Neural cell (in vitro differentiated cells): ENCODE data around the gene YTHDC2. TPM values are rescaled to one million over a fixed set of nuclear protein-coding genes. Genes with fewer than 3 reads are reported as not detected.

ENCODE experiments used
- H2AFZ ChIP-seq: fragments of 200-600, 300-800 bp; sonication (generic), shearing (Covaris generic); 2 replicates; pipeline ENCODE4 v1.6.0; 2014; ENCODE audit warnings: low read depth, mild to moderate bottlenecking, antibody characterized with exemption, low read length, moderate library complexity
- H3F3A ChIP-seq: fragments of 200-600 bp; shearing (Covaris generic); 2 replicates; pipeline ENCODE4 v1.6.1; 2016; ENCODE audit warnings: mild to moderate bottlenecking, moderate library complexity, mixed read lengths, antibody characterized with exemption, low read length; ENCODE audit not compliant: insufficient read depth, poor library complexity, severe bottlenecking
- H3K27ac ChIP-seq: fragments of 200-600, 300-800 bp; sonication (generic), shearing (Covaris generic); 2 replicates; pipeline ENCODE4 v1.5.1; 2014; ENCODE audit warnings: mild to moderate bottlenecking, low read length, moderate library complexity
- H3K27me3 ChIP-seq: fragments of 300-800, 200-600 bp; sonication (generic), shearing (Covaris generic); 2 replicates; pipeline ENCODE4 v1.6.0; 2014; ENCODE audit warnings: mild to moderate bottlenecking, low read depth, low read length, moderate library complexity; ENCODE audit not compliant: insufficient read depth
- H3K36me3 ChIP-seq: fragments of 300-800, 200-600 bp; sonication (generic), shearing (Covaris generic); 2 replicates; pipeline ENCODE4 v1.5.1; 2014; ENCODE audit warnings: mild to moderate bottlenecking, antibody characterized with exemption, low read length, moderate library complexity; ENCODE audit not compliant: insufficient read depth
- H3K4me2 ChIP-seq: fragments of 300-800, 200-600 bp; sonication (generic), shearing (Covaris generic); 2 replicates; pipeline ENCODE4 v1.6.0; 2014; ENCODE audit warnings: mild to moderate bottlenecking, low read length
- H3K4me3 ChIP-seq: fragments of 300-800, 200-600 bp; sonication (generic), shearing (Covaris generic); 2 replicates; pipeline ENCODE4 v1.5.1; 2014; ENCODE audit warnings: mild to moderate bottlenecking, low read length, moderate library complexity
- H3K79me2 ChIP-seq: fragments of 200-600 bp; shearing (Covaris generic); replicated peaks from 2 replicates; pipeline ENCODE4 v1.6.0; 2014; ENCODE audit warnings: mild to moderate bottlenecking, low read length, moderate library complexity; ENCODE audit not compliant: insufficient read depth
- H3K9ac ChIP-seq: fragments of 300-800, 200-600 bp; sonication (generic), shearing (Covaris generic); 2 replicates; pipeline ENCODE4 v1.6.1; 2016; ENCODE audit warnings: mild to moderate bottlenecking, low read length, mixed read lengths
- H3K9me2 ChIP-seq: fragments of 200-600 bp; shearing (Covaris generic); 2 replicates; pipeline ENCODE4 v1.6.1; 2016; ENCODE audit warnings: mild to moderate bottlenecking, low read length, mixed read lengths; ENCODE audit not compliant: insufficient read depth
- H3K9me3 ChIP-seq: fragments of 200-600, 300-800 bp; sonication (generic), shearing (Covaris generic); 2 replicates; pipeline ENCODE4 v1.6.1; 2016; ENCODE audit warnings: mild to moderate bottlenecking, mixed run types, low read length, moderate library complexity, mixed read lengths
- H4K20me1 ChIP-seq: fragments of 200-600 bp; shearing (Covaris generic); 2 replicates; pipeline ENCODE4 v1.6.1; 2016; ENCODE audit warnings: mild to moderate bottlenecking, mixed run types; ENCODE audit not compliant: insufficient read depth
- EP300 ChIP-seq: fragments of 450-650 bp; conservative IDR thresholded peaks from 2 replicates; pipeline ENCODE4 v1.6.1; 2014; ENCODE audit warnings: antibody characterized with exemption, mild to moderate bottlenecking, moderate library complexity; ENCODE audit not compliant: poor library complexity, severe bottlenecking
- EZH2 ChIP-seq: fragments of 200-600, 300-800 bp; shearing (Covaris generic), sonication (generic); IDR thresholded peaks from 2 replicates; pipeline ENCODE4 v1.6.1; 2014; ENCODE audit warnings: antibody characterized with exemption, low read length, borderline replicate concordance, mild to moderate bottlenecking; ENCODE audit not compliant: insufficient read depth, poor library complexity, severe bottlenecking
- MXI1 ChIP-seq: fragments of 450-650 bp; conservative IDR thresholded peaks from 2 replicates; pipeline ENCODE4 v1.6.1; 2014; ENCODE audit warnings: antibody characterized with exemption, mild to moderate bottlenecking; ENCODE audit not compliant: poor library complexity, severe bottlenecking
- POLR2AphosphoS5 ChIP-seq: IDR thresholded peaks from 2 replicates; pipeline ENCODE4 v1.6.1; 2012
- RAD21 ChIP-seq: fragments of 450-650 bp; conservative IDR thresholded peaks from 2 replicates; pipeline ENCODE4 v1.6.1; 2014; ENCODE audit warnings: antibody characterized with exemption, mild to moderate bottlenecking, moderate library complexity
- SMC3 ChIP-seq: fragments of 450-650 bp; conservative IDR thresholded peaks from 2 replicates; pipeline ENCODE4 v1.6.1; 2014; ENCODE audit warnings: antibody characterized with exemption, mild to moderate bottlenecking, moderate library complexity; ENCODE audit not compliant: poor library complexity
- TAF1 ChIP-seq: IDR thresholded peaks from 2 replicates; pipeline ENCODE4 v1.6.1; 2012; ENCODE audit warnings: low read depth
- polyA plus RNA-seq: library from polyadenylated mRNA; depleted of rRNA; stranded (reverse); fragments of >200 nt; gene quantifications from 2 replicates; pipeline ENCODE4 v1.2.3, GENCODE V29; 2014
- TF ChIP-seq, protein P1 (sequence below): fragments of 450-650 bp; IDR thresholded peaks from 2 replicates; pipeline ENCODE4 v1.5.1; 2014; ENCODE audit warnings: antibody characterized with exemption, mild to moderate bottlenecking, moderate library complexity; ENCODE audit not compliant: poor library complexity, severe bottlenecking
- TF ChIP-seq, protein P2 (sequence below): IDR thresholded peaks from 2 replicates; pipeline ENCODE4 v1.6.1; 2012; ENCODE audit warnings: borderline replicate concordance

Gene YTHDC2
- polyA plus RNA-seq, 1 donor from 2014 or later: 43.7 TPM

DNA sequence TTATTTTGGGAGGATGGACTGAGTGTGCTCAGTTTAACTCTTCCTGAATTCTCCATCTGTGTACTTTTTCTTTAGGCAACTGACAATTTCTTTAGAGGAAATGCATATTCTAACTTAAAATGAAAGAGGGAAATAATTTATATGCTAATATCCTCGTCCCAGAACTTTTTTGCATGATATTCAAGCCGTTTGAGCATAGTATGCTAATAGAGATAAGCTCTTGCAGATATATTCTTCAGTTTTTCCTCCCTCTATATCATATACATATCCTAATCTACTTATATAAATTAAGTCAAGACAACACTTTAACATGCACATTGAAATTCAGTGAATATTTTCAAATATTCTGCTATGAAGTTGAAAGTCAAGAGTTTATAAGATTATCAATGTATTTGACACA lies 84.7 kb downstream of the YTHDC2 start:
- no peaks in the 10 kb centered on the region for H3F3A ChIP-seq
- no peak overlapping the region for H3K4me2 ChIP-seq
- H4K20me1 ChIP-seq: no peaks in the 10 kb centered on the region
- no peak overlapping the region for H3K4me3 ChIP-seq
- H3K27ac ChIP-seq: no peak overlapping the region
- H2AFZ ChIP-seq: no peak overlapping the region
- H3K9me3 ChIP-seq: no peaks in the 10 kb centered on the region
- no peaks in the 10 kb centered on the region for H3K79me2 ChIP-seq
- H3K9ac ChIP-seq: no peak overlapping the region
- no peaks in the 10 kb centered on the region for H3K9me2 ChIP-seq
- no peaks in the 10 kb centered on the region for H3K27me3 ChIP-seq
- H3K36me3 ChIP-seq: peaks cover 12% of the 10 kb centered on the region
- TF ChIP-seq TAF1 (no peak), EP300 (no peak), MXI1 (no peak), RAD21 (no peak)
- TF ChIP-seq, protein P1, sequence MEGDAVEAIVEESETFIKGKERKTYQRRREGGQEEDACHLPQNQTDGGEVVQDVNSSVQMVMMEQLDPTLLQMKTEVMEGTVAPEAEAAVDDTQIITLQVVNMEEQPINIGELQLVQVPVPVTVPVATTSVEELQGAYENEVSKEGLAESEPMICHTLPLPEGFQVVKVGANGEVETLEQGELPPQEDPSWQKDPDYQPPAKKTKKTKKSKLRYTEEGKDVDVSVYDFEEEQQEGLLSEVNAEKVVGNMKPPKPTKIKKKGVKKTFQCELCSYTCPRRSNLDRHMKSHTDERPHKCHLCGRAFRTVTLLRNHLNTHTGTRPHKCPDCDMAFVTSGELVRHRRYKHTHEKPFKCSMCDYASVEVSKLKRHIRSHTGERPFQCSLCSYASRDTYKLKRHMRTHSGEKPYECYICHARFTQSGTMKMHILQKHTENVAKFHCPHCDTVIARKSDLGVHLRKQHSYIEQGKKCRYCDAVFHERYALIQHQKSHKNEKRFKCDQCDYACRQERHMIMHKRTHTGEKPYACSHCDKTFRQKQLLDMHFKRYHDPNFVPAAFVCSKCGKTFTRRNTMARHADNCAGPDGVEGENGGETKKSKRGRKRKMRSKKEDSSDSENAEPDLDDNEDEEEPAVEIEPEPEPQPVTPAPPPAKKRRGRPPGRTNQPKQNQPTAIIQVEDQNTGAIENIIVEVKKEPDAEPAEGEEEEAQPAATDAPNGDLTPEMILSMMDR: no peak
- TF ChIP-seq, protein P2, sequence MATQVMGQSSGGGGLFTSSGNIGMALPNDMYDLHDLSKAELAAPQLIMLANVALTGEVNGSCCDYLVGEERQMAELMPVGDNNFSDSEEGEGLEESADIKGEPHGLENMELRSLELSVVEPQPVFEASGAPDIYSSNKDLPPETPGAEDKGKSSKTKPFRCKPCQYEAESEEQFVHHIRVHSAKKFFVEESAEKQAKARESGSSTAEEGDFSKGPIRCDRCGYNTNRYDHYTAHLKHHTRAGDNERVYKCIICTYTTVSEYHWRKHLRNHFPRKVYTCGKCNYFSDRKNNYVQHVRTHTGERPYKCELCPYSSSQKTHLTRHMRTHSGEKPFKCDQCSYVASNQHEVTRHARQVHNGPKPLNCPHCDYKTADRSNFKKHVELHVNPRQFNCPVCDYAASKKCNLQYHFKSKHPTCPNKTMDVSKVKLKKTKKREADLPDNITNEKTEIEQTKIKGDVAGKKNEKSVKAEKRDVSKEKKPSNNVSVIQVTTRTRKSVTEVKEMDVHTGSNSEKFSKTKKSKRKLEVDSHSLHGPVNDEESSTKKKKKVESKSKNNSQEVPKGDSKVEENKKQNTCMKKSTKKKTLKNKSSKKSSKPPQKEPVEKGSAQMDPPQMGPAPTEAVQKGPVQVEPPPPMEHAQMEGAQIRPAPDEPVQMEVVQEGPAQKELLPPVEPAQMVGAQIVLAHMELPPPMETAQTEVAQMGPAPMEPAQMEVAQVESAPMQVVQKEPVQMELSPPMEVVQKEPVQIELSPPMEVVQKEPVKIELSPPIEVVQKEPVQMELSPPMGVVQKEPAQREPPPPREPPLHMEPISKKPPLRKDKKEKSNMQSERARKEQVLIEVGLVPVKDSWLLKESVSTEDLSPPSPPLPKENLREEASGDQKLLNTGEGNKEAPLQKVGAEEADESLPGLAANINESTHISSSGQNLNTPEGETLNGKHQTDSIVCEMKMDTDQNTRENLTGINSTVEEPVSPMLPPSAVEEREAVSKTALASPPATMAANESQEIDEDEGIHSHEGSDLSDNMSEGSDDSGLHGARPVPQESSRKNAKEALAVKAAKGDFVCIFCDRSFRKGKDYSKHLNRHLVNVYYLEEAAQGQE: no peak

DNA sequence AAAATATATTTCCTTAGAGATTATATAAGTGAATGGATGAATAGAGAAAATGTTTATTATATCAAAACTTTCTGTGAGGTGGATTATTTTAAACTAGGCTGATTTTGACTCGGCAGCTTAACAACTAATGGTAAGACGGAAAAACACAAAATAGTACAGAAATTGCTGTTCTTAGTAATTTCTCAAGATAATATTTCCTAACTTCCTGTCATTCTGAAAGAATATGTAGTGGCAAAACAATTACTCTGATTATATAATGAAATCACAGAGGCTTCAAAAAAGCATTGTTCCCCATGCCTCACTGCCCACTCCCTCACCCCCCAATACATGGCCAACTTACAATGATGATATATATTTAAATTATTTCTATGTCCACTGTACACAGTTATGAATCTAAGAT lies 85.4 kb downstream of the YTHDC2 start:
- H3K79me2 ChIP-seq: no peaks in the 10 kb centered on the region
- H3K27me3 ChIP-seq: no peaks in the 10 kb centered on the region
- no peak overlapping the region for H2AFZ ChIP-seq
- no peaks in the 10 kb centered on the region for H3K9me2 ChIP-seq
- no peaks in the 10 kb centered on the region for H3F3A ChIP-seq
- TF ChIP-seq, protein P1: no peak
- TF ChIP-seq EZH2: no peak
- TF ChIP-seq, protein P2: no peak
- no peak for TF ChIP-seq SMC3
- no peak for TF ChIP-seq TAF1
- no peak for TF ChIP-seq EP300
- TF ChIP-seq POLR2AphosphoS5: no peak
- TF ChIP-seq RAD21: no peak
- no peak for TF ChIP-seq MXI1
- H3K27ac ChIP-seq: no peak overlapping the region
- H3K4me2 ChIP-seq: no peak overlapping the region
- H3K9ac ChIP-seq: no peak overlapping the region
- H3K9me3 ChIP-seq: no peaks in the 10 kb centered on the region
- H3K36me3 ChIP-seq: peaks cover 4% of the 10 kb centered on the region
- H4K20me1 ChIP-seq: no peaks in the 10 kb centered on the region
- H3K4me3 ChIP-seq: no peak overlapping the region
